Naive thymus-derived CD8-positive, alpha-beta T cell (primary cell): Measurements from ENCODE around the gene BUD13. TPM values are rescaled to one million over a fixed set of nuclear protein-coding genes. Genes with fewer than 3 reads are reported as not detected.
"Not testable (repeated sequence)": the region's sequence is repeated elsewhere in the genome, so short reads cannot be mapped to it uniquely, and the experiment has no call there.

Source experiments
- ATAC-seq, 2 donors: fragments of 150-1000 bp; cut with Tn5 transposase in 1 of 2; sonication (Bioruptor Pico), chemical (Tn5 transposase) in 1 of 2; 1 replicate in 1 of 2; 2 replicates in 1 of 2; pipeline ENCODE4 v1.10.0; 2021; ENCODE audit warnings: mild to moderate bottlenecking in 2 of 2, moderate library complexity in 2 of 2
- POLR2A ChIA-PET: fragments of 350-600 bp; sonication (Branson Sonifier 250); formaldehyde crosslinking; loops from one replicate; lab custom pipeline; 2021; ENCODE audit warnings: antibody characterized with exemption; lab: Charles Lee
- DNase-seq, 10 donors: peaks; one replicate each; pipeline versions ENCODE4 v3.0.0 to v3.0.0-alpha.2; 2020 to 2022
- H3K27ac Mint-ChIP-seq, 10 donors: one replicate each; pipeline ENCODE4 v1.8.0; 2020 to 2022; ENCODE audit warnings: mild to moderate bottlenecking in 10 of 10, mixed read lengths in 10 of 10, moderate library complexity in 4 of 10, inconsistent platforms in 1 of 10
- H3K27me3 Mint-ChIP-seq, 5 donors: one replicate each; pipeline ENCODE4 v1.8.0; 2021 to 2022; ENCODE audit warnings: mixed read lengths in 5 of 5
- H3K36me3 Mint-ChIP-seq, 3 donors: one replicate each; pipeline ENCODE4 v1.8.0; 2020 to 2022; ENCODE audit warnings: mixed read lengths in 3 of 3, mild to moderate bottlenecking in 2 of 3, inconsistent platforms in 1 of 3
- H3K4me1 Mint-ChIP-seq, 4 donors: one replicate each; pipeline ENCODE4 v1.8.0; 2021 to 2022; ENCODE audit warnings: mixed read lengths in 4 of 4
- H3K4me3 Mint-ChIP-seq, 10 donors: one replicate each; pipeline ENCODE4 v1.8.0; 2020 to 2022; ENCODE audit warnings: mild to moderate bottlenecking in 10 of 10, mixed read lengths in 10 of 10, moderate library complexity in 6 of 10, inconsistent platforms in 1 of 10
- H3K9me3 Mint-ChIP-seq, 9 donors: one replicate each; pipeline ENCODE4 v1.8.0; 2020 to 2022; ENCODE audit warnings: mixed read lengths in 9 of 9, mild to moderate bottlenecking in 3 of 9, inconsistent platforms in 1 of 9, moderate library complexity in 1 of 9
- polyA plus RNA-seq, 3 donors: library from polyadenylated mRNA; unstranded; fragments of 300-500 nt; fragmentation: Illumina TruSeq; gene quantifications; one replicate each; pipeline ENCODE4 v1.2.3, GENCODE V29; 2021
- total RNA-seq, 8 experiments: library from RNA in 2 of 8; stranded (reverse) in 2 of 8; gene quantifications; one replicate each; pipeline ENCODE4 v1.2.3 and lab custom pipeline; 2021 to 2026

The BUD13 gene
- total and polyA plus RNA-seq, 5 experiments from 2014 or later = 5.4 to 16.2 (median 14.2) TPM

DNA sequence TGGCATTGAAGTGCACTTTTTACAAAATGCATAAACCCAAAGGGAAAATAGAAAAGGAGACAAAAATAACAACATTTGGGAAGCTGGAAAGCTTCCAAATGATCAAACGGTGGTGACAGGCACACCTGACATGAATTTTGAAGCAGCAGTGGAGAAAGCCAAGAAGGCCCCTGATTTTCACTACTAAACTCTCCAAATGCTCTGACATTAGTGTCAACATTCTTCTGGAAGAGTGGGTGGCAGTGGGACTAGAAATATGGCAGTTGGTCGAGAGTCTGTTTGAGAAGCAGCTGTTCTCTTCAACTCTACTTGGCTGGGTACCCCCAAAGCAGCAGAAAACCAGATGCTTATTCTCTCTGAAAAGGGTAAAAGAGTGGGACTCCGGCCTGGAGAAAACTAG is 31.2 kb upstream of the BUD13 start:
- Mint-ChIP-seq H3K9me3 (no peaks in the 10 kb centered on the region), H3K4me3 (no peak overlapping the region), H3K27me3 (peaks cover 0 to 7% (median 4%) of the 10 kb centered on the region in 5 donors), H3K36me3 (no peaks in the 10 kb centered on the region), H3K27ac (peak overlapping the region in 1 of 10 donors; percentile 31), H3K4me1 (no peaks in the 10 kb centered on the region)
- ATAC-seq (no peak), DNase-seq (no peak)
- POLR2A ChIA-PET = no interaction called here

DNA sequence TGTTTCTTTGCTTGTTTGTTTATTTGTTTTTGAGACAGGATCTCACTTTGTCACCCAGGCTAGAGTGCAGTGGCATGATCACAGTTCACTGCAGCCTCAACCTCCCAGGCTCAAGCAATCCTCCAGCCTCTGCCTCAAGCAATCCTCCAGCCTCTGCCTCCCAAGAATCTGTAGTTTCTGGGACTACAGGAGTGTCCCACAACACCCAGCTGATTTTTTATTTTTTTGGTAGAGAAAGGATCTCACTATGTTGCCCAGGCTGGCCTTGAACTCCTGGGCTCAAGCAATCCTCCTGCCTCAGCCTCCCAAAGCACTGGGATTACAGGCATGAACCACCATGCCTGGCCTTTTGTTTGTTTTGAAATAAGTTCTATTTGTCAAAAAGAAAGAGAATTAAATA is 28.9 kb upstream of the BUD13 start:
- DNase-seq, H3K4me1 Mint-ChIP-seq, POLR2A ChIA-PET, H3K9me3 Mint-ChIP-seq, ATAC-seq, H3K4me3 Mint-ChIP-seq, H3K27me3 Mint-ChIP-seq, H3K36me3 Mint-ChIP-seq, H3K27ac Mint-ChIP-seq: not testable (repeated sequence)

GRCh38 chr11:116800610-116801009 is 27.8 kb upstream of the BUD13 start:
- H3K27ac Mint-ChIP-seq = no peak overlapping the region
- no peak overlapping the region for H3K4me3 Mint-ChIP-seq
- ATAC-seq = no peak
- no peaks in the 10 kb centered on the region for H3K4me1 Mint-ChIP-seq
- H3K36me3 Mint-ChIP-seq = no peaks in the 10 kb centered on the region
- no peak for DNase-seq
- peaks cover 0 to 8% (median 3%) of the 10 kb centered on the region in 5 donors for H3K27me3 Mint-ChIP-seq
- POLR2A ChIA-PET = no interaction called here
- H3K9me3 Mint-ChIP-seq = no peaks in the 10 kb centered on the region

GRCh38 chr11:116798368-116798767 is 25.6 kb upstream of the BUD13 start:
- DNase-seq (no peak), ATAC-seq (no peak)
- H3K36me3 Mint-ChIP-seq = no peaks in the 10 kb centered on the region
- POLR2A ChIA-PET = no interaction called here
- no peaks in the 10 kb centered on the region for H3K9me3 Mint-ChIP-seq
- H3K27ac Mint-ChIP-seq = no peak overlapping the region
- H3K4me1 Mint-ChIP-seq = no peaks in the 10 kb centered on the region
- peaks cover 0 to 8% (median 3%) of the 10 kb centered on the region in 5 donors for H3K27me3 Mint-ChIP-seq
- no peak overlapping the region for H3K4me3 Mint-ChIP-seq

GRCh38 chr11:116797816-116798215 is 25.0 kb upstream of the BUD13 start:
- H3K27me3 Mint-ChIP-seq = peaks cover 0 to 8% (median 3%) of the 10 kb centered on the region in 5 donors
- no peak overlapping the region for H3K4me3 Mint-ChIP-seq
- H3K9me3 Mint-ChIP-seq = no peaks in the 10 kb centered on the region
- no peaks in the 10 kb centered on the region for H3K36me3 Mint-ChIP-seq
- no peak for ATAC-seq
- POLR2A ChIA-PET = no interaction called here
- H3K4me1 Mint-ChIP-seq = no peaks in the 10 kb centered on the region
- no peak for DNase-seq
- no peak overlapping the region for H3K27ac Mint-ChIP-seq

- Mint-ChIP-seq H3K9me3 (no peaks in the 10 kb centered on the region), H3K27ac (no peak overlapping the region), H3K36me3 (no peaks in the 10 kb centered on the region), H3K4me3 (no peak overlapping the region), H3K27me3 (peaks cover 0 to 7% (median 3%) of the 10 kb centered on the region in 5 donors), H3K4me1 (peaks cover 0 to 1% (median under 1%) of the 10 kb centered on the region in 4 donors)
- no peak for ATAC-seq
- no peak for DNase-seq
- POLR2A ChIA-PET = no interaction called here
Observed at GRCh38 chr11:116796548-116796947, 23.8 kb upstream of the BUD13 start.

- ATAC-seq = no peak
- Mint-ChIP-seq H3K4me1 (peaks cover 5 to 9% (median 5%) of the 10 kb centered on the region in 4 donors), H3K4me3 (no peak overlapping the region)
Observed at GRCh38 chr11:116794851-116795250, 22.1 kb upstream of the BUD13 start.

DNA sequence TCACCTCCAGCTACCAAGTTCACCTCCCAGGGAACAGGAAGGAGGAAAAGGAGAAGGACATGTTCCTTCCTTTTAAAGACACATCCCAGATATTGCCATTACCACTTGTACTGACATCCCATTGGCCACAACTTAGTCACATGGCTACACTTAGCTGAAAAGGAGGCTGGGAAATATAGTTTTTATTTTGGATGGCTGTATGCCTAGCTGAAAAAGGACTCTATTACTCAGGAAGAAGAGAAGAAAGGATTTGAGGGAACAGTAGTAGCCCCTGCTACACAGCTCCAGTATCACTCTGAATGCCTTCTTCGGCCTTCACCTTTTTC is 20.9 kb upstream of the BUD13 start:
- Mint-ChIP-seq H3K4me3 (no peak overlapping the region), H3K27ac (no peak overlapping the region), H3K27me3 (peaks cover 0 to 5% (median 0%) of the 10 kb centered on the region in 5 donors), H3K9me3 (no peaks in the 10 kb centered on the region), H3K36me3 (no peaks in the 10 kb centered on the region), H3K4me1 (peaks cover 6 to 13% (median 7%) of the 10 kb centered on the region in 4 donors)
- POLR2A ChIA-PET = no interaction called here
- ATAC-seq (no peak), DNase-seq (no peak)

More at GRCh38 chr11:116794851-116795250, 22.1 kb upstream of the BUD13 start:
- Mint-ChIP-seq H3K27ac (peak overlapping the region in 2 of 10 donors; percentile 5 to 70), H3K9me3 (no peaks in the 10 kb centered on the region), H3K36me3 (no peaks in the 10 kb centered on the region), H3K27me3 (peaks cover 0 to 6% (median 0%) of the 10 kb centered on the region in 5 donors)
- no peak for DNase-seq
- POLR2A ChIA-PET = no interaction called here

- POLR2A ChIA-PET = no interaction called here
- Mint-ChIP-seq H3K4me3 (no peak overlapping the region), H3K4me1 (peaks cover 11 to 19% (median 13%) of the 10 kb centered on the region in 4 donors), H3K36me3 (peaks cover 0 to 2% (median 0%) of the 10 kb centered on the region in 3 donors), H3K9me3 (no peaks in the 10 kb centered on the region), H3K27ac (peak overlapping the region in 2 of 10 donors; percentile 11 to 49), H3K27me3 (peaks cover 0 to 5% (median 0%) of the 10 kb centered on the region in 5 donors)
- ATAC-seq (no peak), DNase-seq (no peak)
Observed at GRCh38 chr11:116792869-116793771, 20.3 kb upstream of the BUD13 start.

DNA sequence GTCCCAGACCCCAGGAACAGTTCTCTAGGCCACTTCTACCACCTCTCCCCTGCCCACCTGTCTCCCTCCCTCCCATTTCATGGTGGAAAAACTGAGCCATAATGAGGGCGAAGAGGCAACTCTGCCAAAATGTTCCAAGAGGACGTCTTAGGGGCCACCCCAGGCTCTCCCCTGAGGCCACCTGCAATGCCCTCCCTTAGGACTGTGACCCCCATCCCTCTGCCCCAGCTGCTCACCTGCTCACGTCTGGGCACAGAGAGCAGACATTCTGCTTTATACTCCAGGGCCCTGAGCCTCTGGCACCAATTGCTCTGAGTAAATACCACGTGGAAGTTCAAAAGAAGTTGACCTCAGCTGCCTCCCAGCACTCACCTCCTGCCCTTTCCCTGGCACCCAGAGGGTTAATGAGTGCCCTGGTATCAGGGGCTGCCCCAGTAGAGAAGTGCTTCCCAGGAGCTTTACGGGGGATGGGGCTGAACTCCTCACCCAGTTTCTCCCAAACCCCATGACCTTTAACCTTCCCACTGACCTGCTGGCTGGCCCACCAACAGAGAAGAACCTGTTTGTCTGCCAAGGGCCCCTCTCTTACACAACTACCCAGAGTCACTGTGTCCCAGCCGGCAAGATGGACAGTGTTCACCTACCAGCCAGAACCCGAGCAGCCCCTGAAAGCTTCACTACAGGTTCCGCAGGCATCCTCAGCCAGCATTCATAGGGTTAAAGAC is 19.5 kb upstream of the BUD13 start:
- ATAC-seq = no peak
- Mint-ChIP-seq H3K36me3 (peaks cover 0 to 2% (median 0%) of the 10 kb centered on the region in 3 donors), H3K27ac (no peak overlapping the region), H3K4me1 (peaks cover 16 to 24% (median 16%) of the 10 kb centered on the region in 4 donors), H3K4me3 (peak overlapping the region in 1 of 10 donors; percentile 14), H3K27me3 (peaks cover 0 to 5% (median 0%) of the 10 kb centered on the region in 5 donors), H3K9me3 (peaks cover 0 to 2% (median 0%) of the 10 kb centered on the region in 9 donors)
- POLR2A ChIA-PET = interaction anchor here (0.6 to 3.5 kb wide), 3 partner anchors 44 to 1723 kb away, joined by 4 to 29 read pairs (median 11); partner anchors contain the start of gene APOA1
- no peak for DNase-seq

DNA sequence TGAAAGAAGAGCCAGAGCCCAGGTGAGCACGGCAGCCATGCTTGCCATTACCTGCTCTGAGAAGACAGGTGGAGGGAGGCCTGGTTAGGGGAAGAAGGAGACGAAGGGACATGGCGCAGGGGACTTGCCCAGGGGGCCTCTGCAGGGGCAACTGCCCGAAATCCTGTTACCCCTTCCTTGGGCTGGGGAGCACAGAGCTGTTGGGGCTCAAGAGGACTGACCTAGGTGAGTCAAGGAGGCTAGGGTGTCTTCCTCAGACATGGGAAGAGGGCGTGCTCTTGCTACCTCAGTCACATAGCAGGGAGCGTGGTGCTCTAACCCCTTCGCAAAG is 19.0 kb upstream of the BUD13 start, which contains the start of gene APOA5:
APOA5 (minus strand) TSS at position 67 of the 331 bp plus-strand sequence; CDS start at position 48, 19 bp downstream.
- Mint-ChIP-seq H3K4me3 (peak within 1 kb of the TSS in 9 of 10 donors; percentile 4 to 84 (median 44)), H3K36me3 (peaks cover 0 to 7% (median 0%) of the 10 kb centered on the region in 3 donors), H3K9me3 (peaks cover 0 to 2% (median 0%) of the 10 kb centered on the region in 9 donors), H3K27ac (peak within 1 kb of the TSS in 7 of 10 donors; percentile 52 to 88 (median 77)), H3K4me1 (peaks cover 20 to 29% (median 21%) of the 10 kb centered on the region in 4 donors), H3K27me3 (peaks cover 0 to 5% (median 0%) of the 10 kb centered on the region in 5 donors)
- ATAC-seq = no peak
- POLR2A ChIA-PET = interaction anchor here (0.6 to 3.5 kb wide), 8 partner anchors 19 to 1723 kb away, joined by 3 to 29 read pairs (median 6); partner anchors contain the start of genes APOA1, BUD13 and SIK3
- no peak for DNase-seq

DNA sequence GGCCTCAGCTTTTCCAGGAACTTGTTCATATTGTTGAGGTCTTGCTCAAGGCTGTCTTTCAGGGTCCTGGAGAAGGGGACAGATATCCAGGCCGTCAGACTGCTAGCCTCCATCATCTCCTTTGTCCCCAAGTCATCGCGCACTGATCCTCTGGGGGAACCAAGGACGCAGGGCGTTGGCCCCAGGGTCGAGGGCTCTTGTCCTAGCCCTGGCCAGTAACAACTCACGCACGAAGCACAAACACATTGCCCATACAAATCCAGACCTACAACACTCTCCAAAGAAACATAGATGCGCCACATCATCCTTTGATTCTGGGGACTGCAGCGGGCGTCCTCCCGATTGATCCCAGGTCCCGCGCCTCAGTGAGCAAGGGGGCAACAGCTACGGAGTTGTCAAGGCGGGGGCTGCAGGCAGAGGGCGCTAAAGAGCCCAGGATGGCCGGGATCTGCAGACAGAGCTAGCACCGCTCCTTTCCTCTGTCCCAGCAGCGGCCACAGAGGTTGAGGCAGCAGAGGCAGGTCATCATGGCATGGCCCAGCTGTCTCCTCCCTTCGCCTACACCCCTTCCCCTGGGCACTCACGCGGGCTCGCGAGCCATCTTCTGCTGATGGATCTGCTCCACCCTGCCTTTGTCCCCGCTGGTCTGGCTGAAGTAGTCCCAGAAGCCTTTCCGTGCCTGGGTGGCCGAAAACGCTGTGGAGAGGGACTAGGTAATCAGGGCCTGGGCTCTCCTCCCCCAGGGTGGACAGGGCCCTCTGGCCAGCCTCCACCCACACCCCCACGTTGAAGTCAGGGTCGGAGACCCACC is 18.4 kb upstream of the BUD13 start:
- ATAC-seq (peak; percentile 54 to 60), DNase-seq (peak; percentile 58 to 85 (median 75))
- Mint-ChIP-seq H3K4me3 (peak overlapping the region in 9 of 10 donors; percentile 4 to 84 (median 44)), H3K27me3 (peaks cover 0 to 5% (median 0%) of the 10 kb centered on the region in 5 donors), H3K4me1 (peaks cover 20 to 35% (median 27%) of the 10 kb centered on the region in 4 donors), H3K9me3 (peaks cover 0 to 2% (median 0%) of the 10 kb centered on the region in 9 donors), H3K36me3 (peaks cover 0 to 11% (median 0%) of the 10 kb centered on the region in 3 donors), H3K27ac (peak overlapping the region in 7 of 10 donors; percentile 52 to 88 (median 77))
- POLR2A ChIA-PET = interaction anchor here (0.6 to 3.5 kb wide), 7 partner anchors 18 to 315 kb away, joined by 3 to 29 read pairs (median 7); partner anchors contain the start of genes APOA1, BUD13 and SIK3
